NK-92 treated with Interleukin-12 subunit alpha and Interleukin-12 subunit beta, amount 100 ng/mL, for 24 hours (cell line): ENCODE results near the gene PIGM.
A peak's percentile ranks its signal among the peaks of the same experiment; 100 is the strongest.
"Not testable (repeated sequence)": the region's sequence is repeated elsewhere in the genome, so short reads cannot be mapped to it uniquely, and the experiment has no call there.

Experiments
- DNase-seq: peaks from one replicate; lab custom pipeline; 2025; lab: John Stamatoyannopoulos, UW

Gene PIGM

GRCh38 chr1:160061369-160062229 lies 29.8 kb upstream of the PIGM start:
- no peak for DNase-seq

- DNase-seq = no peak
Observed at GRCh38 chr1:160058087-160058486, 26.3 kb upstream of the PIGM start.

DNA sequence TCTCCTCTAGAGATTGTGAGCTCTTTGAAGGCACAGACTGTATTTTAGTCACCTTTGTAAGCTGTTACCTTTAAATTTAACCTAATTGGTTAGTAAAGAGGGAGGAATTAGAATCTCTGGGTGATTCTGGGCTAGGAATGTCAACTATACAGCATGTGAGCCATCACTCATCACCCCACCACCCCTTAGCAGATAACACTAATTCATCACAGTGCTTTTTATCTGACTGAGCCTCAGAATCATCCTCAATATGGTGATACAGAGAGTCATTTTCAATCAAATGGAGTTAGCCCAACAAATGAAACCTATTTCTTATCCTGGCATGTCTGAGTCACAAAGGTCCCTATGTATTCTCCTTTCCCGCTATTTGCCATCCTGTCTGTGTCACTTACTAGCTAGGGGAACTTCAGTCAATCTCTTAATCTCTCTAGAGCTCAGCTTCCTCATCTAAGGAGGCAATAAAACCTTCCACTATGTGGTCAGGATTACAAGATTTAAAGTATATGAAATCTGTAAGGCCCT lies 24.9 kb upstream of the PIGM start:
- no peak for DNase-seq

- no peak for DNase-seq
Observed at GRCh38 chr1:160053548-160054365, 22.0 kb upstream of the PIGM start.

DNA sequence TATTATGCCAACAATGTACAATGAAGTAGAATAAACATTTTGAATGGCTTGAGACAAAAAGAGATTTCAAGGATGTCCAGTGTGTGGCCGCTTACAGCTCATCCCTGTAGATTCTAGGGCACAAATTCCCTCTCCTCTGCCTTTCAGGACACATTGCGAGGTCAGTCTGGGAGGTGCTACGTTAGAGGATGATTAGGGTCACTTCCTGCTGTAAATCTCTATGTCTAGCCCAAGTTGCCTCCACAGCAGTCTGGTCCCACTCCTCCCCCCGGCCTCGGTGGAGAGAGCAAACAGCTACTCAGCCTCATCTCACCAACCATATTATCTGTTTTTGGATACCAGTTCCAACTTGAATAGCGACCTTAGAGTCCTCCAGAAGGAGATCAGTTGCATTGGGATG lies 21.1 kb upstream of the PIGM start:
- DNase-seq = no peak

DNA sequence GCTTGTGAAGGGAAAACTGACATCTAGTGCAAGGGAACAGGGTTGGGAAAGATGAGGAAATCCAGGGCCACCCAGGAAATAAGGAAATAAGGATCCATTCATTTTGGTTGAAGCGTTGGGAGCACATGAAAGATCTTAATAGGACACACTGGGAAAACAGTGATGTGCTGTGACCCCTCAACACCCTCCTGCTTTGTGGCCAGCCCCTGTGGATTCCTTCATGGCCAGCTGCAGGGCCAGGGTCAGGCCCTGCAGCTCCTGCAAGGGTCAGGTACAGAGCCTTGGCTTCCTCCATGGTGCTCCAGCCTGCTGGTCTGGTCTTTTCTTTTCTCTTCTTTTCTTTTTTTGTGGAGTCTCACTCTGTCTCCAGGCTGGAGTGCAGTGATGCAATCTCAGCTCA lies 18.8 kb upstream of the PIGM start:
- no peak for DNase-seq

GRCh38 chr1:160050182-160050581 lies 18.4 kb upstream of the PIGM start:
- not testable (repeated sequence) for DNase-seq

DNA sequence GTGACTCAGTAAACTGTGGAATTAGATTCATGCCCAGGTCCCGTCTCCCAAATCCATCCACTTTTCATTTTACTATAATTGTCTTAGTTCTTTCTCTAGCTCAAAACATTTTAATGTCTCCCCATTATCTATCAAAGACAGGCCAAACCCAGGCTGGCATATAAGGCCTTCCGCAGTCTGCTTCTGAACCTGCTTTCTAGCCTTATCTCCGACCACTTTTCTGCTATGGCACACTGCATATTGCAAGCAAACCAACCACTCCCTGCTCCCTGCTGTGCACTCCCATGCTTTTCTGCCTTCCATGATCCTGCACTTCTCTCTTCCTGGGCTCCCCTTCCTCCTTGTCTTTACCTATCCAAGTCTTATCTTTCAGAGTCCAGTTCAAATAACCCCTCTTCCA lies 17.3 kb upstream of the PIGM start:
- no peak for DNase-seq

DNA sequence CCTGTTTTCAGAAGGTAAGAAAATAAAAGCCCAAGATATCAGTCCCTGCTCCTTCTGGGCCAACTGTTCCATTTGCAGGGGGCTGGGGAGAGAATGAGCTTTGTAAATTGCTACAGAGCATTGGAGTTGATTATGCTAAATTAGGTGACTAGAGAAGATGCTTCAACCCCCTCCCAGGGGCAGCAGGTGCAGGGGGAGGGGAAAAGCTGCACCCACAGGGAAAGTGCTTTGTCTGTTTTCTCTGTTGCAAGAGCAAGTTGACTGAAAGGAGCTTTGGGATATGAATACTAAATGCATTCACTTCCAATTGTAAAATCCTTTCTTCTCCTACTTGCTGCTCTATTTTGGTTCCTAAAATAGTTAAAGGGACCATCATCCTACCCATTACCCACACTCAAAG lies 16.5 kb upstream of the PIGM start:
- DNase-seq = no peak

DNA sequence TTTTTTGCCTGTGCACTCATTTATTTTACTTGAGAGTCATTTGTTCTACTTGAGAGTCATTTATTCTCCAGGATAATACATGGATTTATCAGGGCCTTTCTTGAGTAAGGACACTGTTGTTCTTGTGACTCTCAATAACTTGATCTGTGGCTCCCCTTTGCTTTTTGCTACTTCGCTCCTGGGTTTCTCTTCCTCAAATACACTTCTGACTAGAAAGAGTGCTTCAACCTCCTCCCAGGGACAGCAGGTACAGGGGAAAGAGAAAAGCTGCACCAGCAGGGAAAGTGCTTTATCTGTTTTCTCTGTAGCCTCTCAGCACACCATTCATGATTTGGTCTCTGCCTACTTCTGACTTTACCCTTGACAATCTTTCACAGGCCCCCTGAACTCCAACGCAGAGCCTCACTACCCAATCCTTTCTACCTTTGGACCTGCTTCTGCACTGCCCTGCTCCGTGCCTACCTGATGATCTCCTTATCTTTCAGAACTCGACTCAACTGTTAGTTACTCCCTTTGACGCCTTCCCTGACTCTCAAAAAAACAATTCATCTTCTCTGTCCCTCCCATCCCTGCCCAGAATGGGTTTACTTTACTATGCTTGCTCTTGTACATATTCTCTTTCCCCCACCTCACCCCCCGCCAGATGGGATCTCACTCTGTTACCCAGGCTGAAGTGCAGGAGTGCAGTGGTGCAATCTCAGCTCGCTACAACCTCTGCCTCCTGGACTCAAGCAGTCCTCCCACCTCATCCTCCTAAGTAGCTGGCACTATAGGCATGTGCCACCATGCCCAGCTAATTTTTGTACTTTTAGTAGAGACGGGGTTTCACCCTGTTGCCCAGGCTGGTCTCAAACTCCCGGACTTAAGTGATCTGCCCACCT lies 15.6 kb upstream of the PIGM start:
- no peak for DNase-seq

GRCh38 chr1:160046494-160047110 lies 14.8 kb upstream of the PIGM start:
- peak; percentile 7 for DNase-seq

DNA sequence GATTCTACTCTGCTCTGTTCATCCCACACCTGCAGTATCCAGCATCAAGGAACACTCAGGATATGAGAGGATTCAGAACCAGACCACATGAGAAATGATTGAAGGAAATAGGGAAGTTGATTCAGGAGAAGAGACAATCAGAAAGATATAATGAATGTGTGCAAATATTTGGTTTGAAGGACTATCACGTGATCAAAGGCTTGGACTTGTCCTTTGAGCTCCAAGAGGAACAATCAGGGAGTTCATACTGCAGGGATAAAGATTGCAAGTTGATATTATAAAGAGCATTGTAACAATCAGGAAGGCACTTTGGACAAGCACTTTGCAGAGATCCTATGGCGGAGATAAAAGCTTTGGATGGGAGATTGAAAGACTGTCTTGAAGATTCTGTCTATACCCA lies 13.9 kb upstream of the PIGM start:
- no peak for DNase-seq

GRCh38 chr1:160043543-160043942 lies 11.8 kb upstream of the PIGM start:
- no peak for DNase-seq

DNA sequence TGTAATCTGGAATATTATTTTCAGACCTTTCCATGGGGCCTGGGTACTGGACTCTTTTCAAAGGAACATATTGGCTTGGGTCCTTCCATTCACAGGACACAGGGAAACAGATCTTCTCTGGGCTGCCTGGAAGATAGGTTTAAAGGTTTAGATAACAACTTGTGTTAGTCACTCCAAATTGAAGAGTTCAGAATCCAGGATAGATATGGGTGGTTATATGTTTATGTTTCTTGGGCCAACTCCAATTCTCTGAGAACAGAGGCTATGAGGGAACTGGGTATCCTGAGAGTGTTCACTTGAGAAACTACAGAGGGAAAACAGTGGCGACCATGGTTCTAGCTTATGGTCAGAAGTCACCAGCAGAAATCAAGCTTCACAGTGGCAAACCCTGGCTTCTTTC lies 8.7 kb upstream of the PIGM start:
- DNase-seq = no peak

GRCh38 chr1:160032165-160032820 lies 503 bp upstream of the PIGM start:
- no peak for DNase-seq

DNA sequence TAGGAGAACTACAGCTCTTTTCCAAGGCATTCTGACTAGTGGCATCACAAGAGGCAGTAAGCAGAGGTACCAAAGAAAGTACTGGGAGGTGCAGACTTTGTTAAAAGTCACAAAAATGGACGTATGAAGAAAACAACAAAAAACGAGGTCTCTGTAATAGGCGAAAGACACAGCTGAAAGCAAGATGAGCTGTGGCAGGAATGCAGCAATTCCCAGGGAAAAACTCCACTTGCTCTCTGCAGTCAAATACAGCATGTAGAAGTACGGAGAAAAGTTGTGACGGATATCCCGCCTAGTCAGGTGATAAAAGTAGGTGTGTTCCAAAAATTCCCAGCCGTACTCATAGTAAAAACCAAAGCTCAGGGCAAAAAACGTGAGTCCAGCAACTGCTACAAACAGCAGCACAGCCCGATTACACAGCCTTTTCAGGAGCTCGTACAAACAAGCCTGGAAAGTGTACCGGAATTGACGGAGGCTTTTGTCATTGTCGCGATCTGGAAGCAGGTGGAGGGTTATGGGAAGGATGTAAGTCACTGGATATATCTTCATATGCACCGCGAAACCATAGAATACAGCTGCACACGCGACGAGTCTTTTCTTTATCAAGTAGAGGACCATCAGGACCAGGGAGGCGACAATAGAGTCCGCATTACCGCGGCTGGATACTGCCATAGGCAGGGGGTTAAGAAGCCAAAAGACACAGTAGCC lies 979 bp downstream of the PIGM start:
- DNase-seq = no peak

- DNase-seq = no peak
Observed at GRCh38 chr1:160028426-160028825, 3.4 kb downstream of the PIGM start.

GRCh38 chr1:160025314-160025713 lies 6.5 kb downstream of the PIGM start:
- no peak for DNase-seq

DNA sequence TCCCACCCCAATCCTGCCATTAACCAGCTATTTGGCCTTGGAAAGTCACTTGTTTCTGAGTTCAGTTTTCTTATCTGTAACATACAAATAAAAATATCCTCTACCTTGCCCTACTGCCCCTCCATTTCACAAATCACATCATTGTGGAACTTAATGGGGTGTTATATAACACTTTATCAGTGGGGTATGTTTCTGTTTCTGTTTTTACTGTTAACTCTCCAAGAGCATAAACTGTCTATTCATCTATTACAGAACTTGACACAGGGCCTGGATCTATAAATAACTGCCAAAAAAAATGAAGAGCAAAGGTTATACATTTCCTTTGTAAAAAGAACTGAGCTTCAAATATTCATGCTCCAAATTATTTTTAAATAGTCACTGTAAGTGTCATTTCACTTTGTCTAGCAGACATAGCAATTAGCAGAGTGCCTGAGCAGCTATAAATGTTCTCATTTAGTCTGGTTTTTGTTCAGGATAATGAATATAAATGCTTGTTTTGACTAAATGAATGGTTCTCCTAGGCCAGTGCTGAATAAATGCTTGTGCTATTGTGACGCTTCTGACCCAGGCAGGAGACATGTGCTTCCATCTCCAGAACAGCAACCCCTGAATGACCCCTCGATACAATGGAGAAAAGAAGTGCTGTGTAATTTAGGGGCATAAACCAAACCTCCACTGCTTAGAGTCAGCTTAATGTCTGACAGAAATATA lies 7.4 kb downstream of the PIGM start:
- no peak for DNase-seq
